GM18505 (cell line): ENCODE data around the gene KRT75.

Experiments
- ATAC-seq: cut with Tn5 transposase; IDR thresholded peaks from one replicate; pipeline ENCODE4 v1.9.1; 2021; ENCODE audit not compliant: unreplicated experiment
- POLR2A ChIP-seq: IDR thresholded peaks from 4 replicates; pipeline ENCODE4 v1.6.1; 2011; ENCODE audit warnings: borderline replicate concordance; ENCODE audit not compliant: insufficient read depth, insufficient read length; ENCODE audit errors: extremely low read depth

The KRT75 gene

GRCh38 chr12:52436000-52436827 lies 2.0 kb upstream of the KRT75 start:
- ATAC-seq, result no peak
- no peak for TF ChIP-seq POLR2A

- no peak for TF ChIP-seq POLR2A
- ATAC-seq, result no peak
These were observed 1.5 kb upstream of the KRT75 start for GRCh38 chr12:52435659-52435999.

- no peak for ATAC-seq
These were observed 774 bp upstream of the KRT75 start for GRCh38 chr12:52434760-52435530.

GRCh38 chr12:52433501-52434080 lies 580 bp downstream of the KRT75 start:
- no peak for TF ChIP-seq POLR2A
- ATAC-seq, result no peak

More at GRCh38 chr12:52434760-52435530, 774 bp upstream of the KRT75 start:
- no peak for TF ChIP-seq POLR2A

GRCh38 chr12:52432559-52433207 lies 1.5 kb downstream of the KRT75 start:
- no peak for ATAC-seq
- TF ChIP-seq POLR2A, result no peak

GRCh38 chr12:52428121-52428520 lies 6.0 kb downstream of the KRT75 start:
- TF ChIP-seq POLR2A, result no peak
- ATAC-seq, result no peak

- ATAC-seq, result no peak
- TF ChIP-seq POLR2A, result no peak
These were observed 7.1 kb downstream of the KRT75 start for GRCh38 chr12:52427083-52427482.

GRCh38 chr12:52426034-52426433 lies 8.1 kb downstream of the KRT75 start:
- TF ChIP-seq POLR2A, result no peak
- ATAC-seq, result no peak

- TF ChIP-seq POLR2A, result no peak
- no peak for ATAC-seq
These were observed 8.7 kb downstream of the KRT75 start for GRCh38 chr12:52425466-52425865.

- TF ChIP-seq POLR2A, result no peak
- ATAC-seq, result no peak
These were observed 10.3 kb downstream of the KRT75 start for GRCh38 chr12:52423661-52424500.

GRCh38 chr12:52423035-52423434 lies 11.1 kb downstream of the KRT75 start:
- no peak for TF ChIP-seq POLR2A
- ATAC-seq, result no peak

GRCh38 chr12:52419656-52420055 lies 14.5 kb downstream of the KRT75 start:
- ATAC-seq, result no peak
- no peak for TF ChIP-seq POLR2A

GRCh38 chr12:52418576-52419110 lies 15.5 kb downstream of the KRT75 start:
- no peak for ATAC-seq
- no peak for TF ChIP-seq POLR2A

GRCh38 chr12:52417740-52418139 lies 16.4 kb downstream of the KRT75 start:
- no peak for TF ChIP-seq POLR2A
- ATAC-seq, result no peak
